IPS-18c (cell line): ENCODE measurements around the gene CDS2.

Source experiments
- H3K4me3 ChIP-seq: 2 replicates; pipeline ENCODE4 v1.7.0; 2013; ENCODE audit warnings: low read depth, mild to moderate bottlenecking, low read length, moderate library complexity; ENCODE audit not compliant: insufficient read depth
- H3K9me3 ChIP-seq: one replicate; pipeline ENCODE4 v1.6.1; 2013; ENCODE audit warnings: mild to moderate bottlenecking, low read length, moderate library complexity; ENCODE audit not compliant: control insufficient read depth, insufficient read depth

The CDS2 gene

DNA sequence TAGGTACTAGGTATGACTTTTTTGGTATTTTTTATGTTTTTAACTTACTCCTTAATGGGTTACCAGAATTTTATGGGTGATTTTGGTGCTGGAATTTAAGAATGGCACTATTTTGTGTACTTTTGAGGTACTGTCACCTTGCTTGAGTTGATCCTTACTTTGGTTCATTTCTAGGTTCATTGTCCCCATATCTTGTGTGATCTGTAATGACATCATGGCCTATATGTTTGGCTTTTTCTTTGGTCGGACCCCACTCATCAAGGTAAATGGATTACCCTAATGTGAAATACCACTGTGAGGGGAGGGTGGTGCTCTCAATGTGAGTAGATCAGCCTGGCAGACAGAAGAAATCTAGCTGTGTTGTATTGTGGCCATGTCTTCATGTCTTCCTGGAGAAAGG, 57.9 kb downstream of the CDS2 start:
- no peaks in the 10 kb centered on the region for H3K9me3 ChIP-seq
- H3K4me3 ChIP-seq: no peak overlapping the region

DNA sequence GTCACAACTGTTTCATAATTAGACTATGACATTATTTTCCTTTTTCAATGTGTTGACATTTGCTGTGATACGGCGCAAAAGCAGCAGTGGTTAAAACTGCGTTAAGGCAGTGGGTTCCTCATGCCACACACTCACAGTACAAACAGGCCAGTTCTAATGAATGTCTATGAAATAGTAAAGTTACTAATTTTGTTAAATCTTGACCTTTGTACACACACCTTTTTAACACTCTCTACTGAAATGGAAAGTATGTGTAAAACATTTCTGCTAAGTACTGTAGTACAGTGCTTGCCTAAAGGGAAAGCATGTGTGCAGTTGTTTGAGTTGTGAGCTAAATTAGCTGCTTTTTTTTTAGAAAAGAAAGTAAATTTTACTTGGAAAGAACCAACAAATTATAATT, 60.3 kb downstream of the CDS2 start:
- Histone ChIP-seq H3K9me3 (no peaks in the 10 kb centered on the region), H3K4me3 (no peak overlapping the region)

DNA sequence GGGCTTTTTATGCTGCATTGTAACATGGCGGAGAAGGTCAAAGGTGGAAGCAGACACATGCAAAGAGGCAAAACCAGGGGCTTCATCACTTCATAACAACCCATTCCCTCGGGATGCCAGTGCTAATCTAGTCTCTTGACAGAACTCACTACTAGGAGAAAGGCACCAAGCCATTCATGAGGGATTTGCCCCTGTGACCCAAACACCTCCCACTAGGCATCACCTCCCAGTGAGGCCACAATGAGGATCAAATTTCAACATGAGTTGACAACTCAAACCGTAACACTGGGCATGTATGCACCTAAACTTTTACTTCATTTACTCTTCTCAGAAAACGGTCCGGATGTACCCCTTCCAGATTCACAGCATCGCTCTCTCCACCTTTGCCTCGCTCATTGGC, 61.9 kb downstream of the CDS2 start:
- Histone ChIP-seq H3K4me3 (no peak overlapping the region), H3K9me3 (no peaks in the 10 kb centered on the region)

DNA sequence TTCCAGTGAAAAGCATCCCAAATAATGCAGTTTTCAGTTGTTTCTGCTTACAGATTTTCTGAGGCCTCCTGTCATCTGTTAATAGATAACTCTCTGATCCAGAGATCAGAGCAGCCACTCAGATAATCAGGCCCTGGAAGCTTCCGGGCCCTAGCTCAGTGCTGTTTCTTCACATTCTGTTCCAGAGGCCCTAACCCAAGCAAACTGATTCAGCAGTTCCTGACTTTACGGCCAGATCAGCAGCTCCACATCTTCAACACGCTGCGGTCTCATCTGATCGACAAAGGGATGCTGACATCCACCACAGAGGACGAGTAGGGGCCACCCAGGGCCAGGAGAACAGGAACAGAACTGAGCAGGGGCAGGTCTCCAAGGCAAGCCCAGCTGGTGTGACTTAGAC, 63.1 kb downstream of the CDS2 start:
- no peak overlapping the region for H3K4me3 ChIP-seq
- no peaks in the 10 kb centered on the region for H3K9me3 ChIP-seq

DNA sequence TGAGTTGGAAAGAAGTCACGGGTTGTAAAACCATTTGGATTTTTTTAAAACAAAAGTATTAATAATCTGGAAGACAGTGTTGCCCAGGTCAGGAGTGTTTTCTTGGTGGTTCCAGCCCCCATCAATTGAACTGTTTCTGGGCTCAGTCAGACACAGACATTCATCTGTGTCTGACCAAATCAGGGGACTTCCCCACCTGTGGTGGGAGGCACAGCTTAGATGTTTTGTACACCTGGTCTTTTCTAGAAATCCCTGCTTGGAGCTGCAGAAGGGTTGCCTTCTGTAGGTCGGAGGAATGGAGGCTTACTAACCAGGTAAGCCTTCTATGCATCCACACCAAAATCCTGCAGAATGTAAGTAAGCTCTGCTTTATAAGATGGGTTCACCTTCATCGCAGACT, 63.6 kb downstream of the CDS2 start:
- no peaks in the 10 kb centered on the region for H3K9me3 ChIP-seq
- H3K4me3 ChIP-seq: no peak overlapping the region

DNA sequence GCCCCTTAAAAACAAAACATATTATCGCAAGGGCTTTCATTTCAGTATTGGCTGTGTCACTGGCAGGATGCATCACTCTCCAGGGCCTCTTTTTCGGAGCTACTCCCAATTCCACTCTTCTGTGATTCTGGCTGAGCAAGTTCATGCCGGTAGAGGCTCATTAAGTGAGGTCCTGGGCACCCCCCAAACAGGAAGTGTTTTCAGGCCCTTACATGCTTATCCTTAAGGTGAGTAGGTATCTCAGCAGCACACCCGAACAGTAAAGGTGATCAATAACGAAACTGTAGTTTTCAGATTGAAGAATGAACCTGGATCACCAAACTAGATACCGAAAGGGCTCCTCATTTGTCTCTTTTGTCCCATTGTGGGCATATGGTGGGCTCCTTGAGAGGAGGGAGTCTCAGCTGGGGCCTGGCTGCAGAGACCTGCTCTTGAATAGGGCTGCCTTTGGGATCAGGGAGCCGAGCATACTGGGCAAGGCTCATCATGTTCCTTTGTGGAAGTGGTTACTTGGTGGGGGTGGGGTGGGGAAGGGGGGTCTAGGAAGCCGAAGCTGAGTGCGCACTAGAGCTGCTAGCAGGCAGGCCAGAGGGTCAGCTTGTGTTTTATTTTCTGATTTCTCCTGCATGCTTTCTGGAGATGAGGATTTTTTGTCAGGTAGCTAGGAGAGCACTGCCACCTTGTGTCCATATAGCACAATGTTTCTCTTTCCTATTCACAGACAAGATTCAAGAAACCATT, 65.2 kb downstream of the CDS2 start:
- H3K9me3 ChIP-seq: no peaks in the 10 kb centered on the region
- no peak overlapping the region for H3K4me3 ChIP-seq

DNA sequence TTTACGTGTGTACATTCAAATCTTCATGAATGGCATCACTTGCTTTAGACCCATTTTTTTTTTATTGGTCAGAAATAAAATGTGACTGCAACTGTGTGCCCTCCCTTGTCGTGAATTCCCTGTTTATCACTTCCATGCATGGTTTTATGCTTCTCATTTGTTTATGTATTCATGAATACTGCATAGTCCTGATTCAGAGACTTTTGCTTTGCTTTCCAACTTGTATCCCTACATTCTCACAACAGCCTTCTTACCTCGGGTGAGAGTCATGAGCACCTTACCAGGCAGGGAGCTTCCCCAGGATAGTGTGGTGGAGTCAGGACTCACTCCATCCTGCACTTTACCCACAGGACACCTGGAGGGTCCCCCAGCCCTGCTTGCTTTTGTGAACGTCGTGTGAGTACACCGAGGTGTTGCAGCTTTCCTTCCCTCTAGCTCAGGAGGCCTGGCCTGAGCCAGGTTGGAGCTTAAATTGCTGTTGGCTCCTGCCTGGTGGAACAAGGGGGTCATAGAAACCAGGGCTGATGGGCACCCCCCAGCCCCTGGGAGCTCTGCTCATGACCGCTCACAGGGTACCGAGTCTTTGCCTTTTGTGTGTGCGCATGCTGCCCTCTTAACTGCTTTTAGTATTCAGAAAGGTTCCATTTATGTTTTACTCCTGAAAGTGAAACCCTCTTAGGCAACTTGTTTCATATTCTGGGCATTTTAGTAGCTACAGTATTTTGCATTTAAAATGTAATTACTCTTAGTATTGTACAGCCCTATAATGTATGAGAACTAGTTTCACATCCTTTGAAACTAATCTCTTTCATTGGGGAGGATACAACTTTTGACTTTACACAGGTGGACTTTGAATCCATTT, 66.0 kb downstream of the CDS2 start:
- Histone ChIP-seq H3K4me3 (no peak overlapping the region), H3K9me3 (no peaks in the 10 kb centered on the region)

DNA sequence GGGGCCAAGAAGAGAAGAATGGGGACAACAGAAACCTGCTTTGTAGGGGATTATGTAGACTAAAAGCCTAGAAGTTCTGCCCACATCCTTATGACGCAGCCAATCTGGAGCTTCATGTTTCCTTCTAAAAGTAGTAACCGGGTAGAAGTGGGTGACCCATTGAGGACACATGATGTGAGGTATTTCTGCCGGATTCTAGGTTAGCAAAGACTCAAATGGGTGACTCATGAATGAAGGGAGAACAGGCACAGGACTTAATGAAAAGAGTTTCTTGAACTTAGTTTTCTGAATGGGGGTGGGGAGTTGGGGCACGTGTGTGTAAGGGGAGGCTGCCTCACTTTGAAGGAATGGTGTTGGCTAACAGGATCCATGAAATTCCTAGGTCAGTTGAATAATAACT, 68.8 kb downstream of the CDS2 start:
- Histone ChIP-seq H3K9me3 (no peaks in the 10 kb centered on the region), H3K4me3 (no peak overlapping the region)

DNA sequence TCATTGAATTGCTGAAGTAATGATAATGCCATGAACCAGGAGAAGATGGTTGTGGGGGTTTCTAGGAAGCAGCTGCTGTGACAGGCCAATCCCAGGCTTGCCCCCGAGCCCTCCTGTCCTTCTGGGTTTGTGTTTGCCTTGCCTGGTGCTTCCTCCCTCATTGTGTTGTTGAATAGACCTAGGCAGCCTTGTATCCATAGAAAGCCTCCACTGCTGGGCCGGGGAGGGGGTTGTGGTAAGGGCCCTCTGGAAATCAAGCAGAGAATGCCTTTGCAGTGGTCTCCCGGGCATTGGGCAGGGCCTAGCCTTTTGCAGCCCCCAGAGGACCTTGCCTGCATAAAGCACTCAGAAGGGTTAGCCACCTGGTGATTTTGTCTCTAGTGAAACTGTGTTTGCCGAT, 69.3 kb downstream of the CDS2 start:
- Histone ChIP-seq H3K9me3 (no peaks in the 10 kb centered on the region), H3K4me3 (no peak overlapping the region)

DNA sequence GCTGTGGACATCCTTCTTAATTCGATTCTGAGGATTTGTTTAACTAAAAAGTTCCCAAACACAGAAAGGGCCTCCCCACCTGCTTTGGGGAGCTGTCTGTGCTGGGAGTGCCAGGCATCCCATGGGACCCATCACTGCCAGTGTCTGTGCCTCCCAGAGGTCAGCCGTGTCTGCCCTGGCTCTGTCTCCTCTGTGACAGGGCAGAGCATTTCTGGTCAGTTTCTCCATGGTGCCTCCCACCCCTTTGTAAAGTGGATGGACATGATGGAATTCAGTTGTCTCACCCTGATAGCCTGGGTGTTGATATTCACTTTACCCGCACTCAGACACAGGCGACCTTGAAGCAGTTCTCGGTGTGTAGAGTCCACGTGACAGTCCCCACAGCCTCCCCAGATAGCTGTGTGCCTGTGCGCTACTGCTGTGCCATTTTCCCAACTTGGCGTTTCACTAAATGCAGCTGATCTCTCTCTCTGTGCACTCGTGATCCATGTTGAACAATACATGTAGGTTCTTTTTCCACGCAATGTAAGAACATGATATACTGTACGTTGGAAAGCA, 70.5 kb downstream of the CDS2 start:
- no peak overlapping the region for H3K4me3 ChIP-seq
- H3K9me3 ChIP-seq: no peaks in the 10 kb centered on the region

DNA sequence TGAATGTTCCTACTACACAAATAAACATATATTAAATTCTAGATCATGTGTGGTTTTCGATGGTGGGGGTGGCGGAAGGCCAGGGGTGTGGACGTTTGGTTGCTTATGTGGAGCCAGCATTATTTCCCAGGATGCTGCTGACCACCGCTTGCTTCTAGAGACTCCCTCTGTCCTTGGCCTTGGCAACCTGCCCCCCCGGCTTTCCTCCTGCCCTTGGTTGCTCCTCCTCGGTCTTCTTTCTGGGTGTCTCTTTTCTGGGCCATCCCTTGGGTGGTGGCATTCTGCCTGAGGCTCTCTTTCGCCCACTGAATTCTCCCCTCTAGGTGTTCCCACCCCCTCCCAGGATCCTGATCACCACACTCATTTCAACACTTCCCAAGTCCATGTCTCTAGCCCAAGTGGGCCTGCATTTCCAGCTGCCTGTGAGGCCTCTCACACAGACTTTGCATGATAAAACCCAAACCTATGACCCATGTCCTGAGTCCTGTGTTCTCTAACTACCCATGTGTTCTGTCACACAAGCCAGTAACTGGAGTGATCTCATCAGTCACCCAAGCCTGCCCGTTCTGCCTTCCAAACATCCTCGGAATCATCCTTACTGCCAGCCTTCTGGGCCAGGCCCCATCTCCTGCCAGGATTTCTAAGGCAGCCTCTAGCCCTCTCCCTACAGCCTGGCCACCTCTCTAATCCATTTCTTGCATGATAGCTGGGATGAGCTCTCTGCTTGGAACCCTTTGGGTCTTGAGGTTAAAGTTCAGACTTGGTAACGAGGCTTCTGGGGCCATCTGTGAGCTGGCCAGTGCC, 71.2 kb downstream of the CDS2 start:
- no peak overlapping the region for H3K4me3 ChIP-seq

DNA sequence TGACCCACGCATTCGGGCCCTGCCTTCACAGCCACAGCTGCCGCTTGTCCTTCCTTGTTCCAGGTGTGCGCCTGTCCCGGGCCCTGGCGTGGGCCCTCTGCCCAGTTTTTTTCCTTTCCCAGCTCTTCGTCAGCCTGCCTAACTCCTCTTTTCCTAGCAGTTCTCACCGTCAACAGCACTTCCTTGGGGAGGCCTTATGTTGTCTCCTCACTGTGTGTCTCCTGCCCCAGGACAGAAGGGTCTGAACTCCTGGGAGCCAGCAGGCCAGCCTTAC, 71.8 kb downstream of the CDS2 start:
- no peak overlapping the region for H3K4me3 ChIP-seq
- no peaks in the 10 kb centered on the region for H3K9me3 ChIP-seq

More for the DNA sequence above, 71.2 kb downstream of the CDS2 start:
- H3K9me3 ChIP-seq: no peaks in the 10 kb centered on the region

DNA sequence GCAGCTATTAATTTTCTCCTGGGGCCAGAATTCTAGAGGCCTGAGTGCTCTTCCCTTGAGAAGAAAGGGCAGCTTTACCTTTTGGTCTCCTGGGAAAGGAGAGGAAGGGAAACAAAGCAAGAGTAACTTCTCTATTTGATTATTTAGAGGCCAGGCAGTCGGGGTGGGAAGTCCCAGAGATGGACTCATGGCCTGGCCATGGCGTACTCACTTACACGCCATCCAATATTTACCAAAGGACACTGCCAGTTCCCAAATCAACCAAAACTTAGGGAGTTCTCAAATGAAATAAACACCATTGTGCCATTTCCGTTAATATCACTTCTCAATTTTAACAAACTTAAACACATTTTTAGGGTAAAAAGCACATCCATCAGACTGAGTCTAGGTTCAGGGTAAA, 76.6 kb downstream of the CDS2 start:
- H3K4me3 ChIP-seq: no peak overlapping the region
- no peaks in the 10 kb centered on the region for H3K9me3 ChIP-seq

DNA sequence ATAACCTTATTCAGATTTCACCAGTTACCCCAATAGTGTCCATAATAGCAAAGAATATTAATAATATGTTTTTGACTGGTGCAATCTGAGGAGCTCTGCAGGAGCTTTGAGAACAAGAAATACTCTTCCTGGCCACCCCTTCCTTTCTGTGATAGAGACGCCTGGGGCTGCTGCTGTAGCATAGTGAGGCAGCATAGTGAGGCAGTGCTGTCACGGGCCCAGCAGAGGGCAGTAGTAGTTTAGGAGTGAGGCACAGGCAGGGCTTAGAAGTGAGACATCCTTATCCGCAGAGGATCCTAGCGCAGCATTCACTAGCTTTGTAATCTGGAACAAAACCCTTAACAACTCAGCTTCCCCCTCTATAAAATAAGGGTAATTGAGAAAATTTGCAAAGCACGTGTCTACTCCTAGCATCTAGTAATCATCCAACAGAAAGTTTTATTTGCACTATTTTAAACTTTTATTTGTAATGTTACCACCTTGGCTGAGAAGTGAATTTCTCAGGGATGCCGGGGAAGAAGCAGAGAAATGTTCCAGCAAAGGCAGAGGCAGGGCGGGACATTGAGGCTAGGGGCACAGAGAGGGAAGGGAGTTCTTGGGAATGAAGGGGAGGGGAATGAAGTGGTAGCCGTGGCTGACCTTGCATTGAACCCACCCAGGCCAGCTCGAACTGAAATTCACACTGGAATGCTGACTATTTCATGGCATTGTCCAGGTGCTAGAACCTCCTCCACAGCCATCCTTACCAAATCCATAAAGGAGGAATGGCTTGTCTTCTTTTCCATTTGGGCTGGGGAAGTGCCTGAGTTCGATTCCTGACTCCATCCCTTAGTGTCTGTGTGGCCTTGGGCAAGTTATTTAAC, 78.8 kb downstream of the CDS2 start:
- H3K4me3 ChIP-seq: no peak overlapping the region
- H3K9me3 ChIP-seq: no peaks in the 10 kb centered on the region

DNA sequence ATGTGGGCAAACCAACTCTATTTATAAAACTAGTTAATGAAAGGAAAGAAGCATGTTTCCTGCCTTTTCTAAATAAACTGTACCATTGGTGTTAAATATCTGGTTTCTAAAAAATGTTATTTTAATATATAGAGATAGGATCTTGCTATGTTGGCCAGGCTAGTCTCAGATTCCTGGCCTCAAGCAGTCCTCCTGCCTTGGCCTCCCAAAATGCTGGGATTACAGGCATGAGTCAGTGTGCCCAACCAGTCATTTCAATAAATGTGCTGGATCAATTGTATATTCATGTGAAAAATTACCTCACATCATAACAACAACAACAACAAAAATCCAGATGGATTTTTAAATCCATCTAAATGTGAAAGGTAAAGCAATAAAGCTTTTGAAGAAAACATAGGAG, 80.3 kb downstream of the CDS2 start:
- Histone ChIP-seq H3K4me3 (no peak overlapping the region), H3K9me3 (no peaks in the 10 kb centered on the region)

DNA sequence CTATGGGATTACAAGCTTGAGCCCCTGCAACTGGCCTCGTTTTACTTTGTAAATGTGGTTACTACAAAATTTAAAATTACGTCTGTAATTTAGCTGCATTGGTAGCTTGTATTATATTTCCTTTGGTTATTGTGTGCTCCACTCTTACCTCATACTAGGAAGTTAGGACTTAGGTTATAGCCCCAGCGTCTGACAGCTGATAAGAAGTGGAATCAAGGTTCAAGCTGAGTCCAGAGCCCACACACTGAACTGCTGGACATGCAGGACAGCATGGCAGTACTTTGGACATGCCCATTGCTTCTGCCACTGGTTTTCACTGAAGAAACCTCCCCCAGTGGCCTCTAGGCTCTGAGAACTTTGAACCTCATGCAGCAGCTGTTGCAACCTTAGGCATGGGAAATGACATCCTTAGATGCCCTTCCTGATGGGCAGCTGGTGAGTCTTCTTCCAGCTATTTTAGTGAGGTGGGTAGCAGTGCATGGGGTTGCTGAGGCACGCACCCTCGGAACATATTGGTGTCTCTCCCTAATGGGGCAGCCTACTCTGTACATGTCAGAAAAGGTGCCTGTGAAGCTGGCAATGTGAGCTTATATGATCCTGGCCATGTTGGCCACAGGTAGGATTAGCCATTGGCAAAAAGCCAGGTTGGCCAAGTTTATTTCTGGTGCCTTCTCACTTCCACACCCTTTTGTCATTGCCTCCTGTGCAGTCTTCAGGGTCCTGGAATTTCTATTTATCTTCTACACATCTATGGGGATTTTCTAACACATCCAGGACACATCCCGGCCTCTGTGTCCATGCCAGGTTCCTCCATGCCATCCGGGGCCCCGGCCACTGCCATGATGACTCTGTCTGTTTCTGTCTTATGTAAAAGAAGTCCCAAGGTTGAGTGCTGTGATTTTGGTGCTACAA, 85.3 kb downstream of the CDS2 start:
- Histone ChIP-seq H3K9me3 (no peaks in the 10 kb centered on the region), H3K4me3 (no peak overlapping the region)
